AG10803 (cell line): ENCODE measurements around the gene SETD1A.

Source experiments
- DNase-seq: peaks from one replicate; pipeline ENCODE4 v3.0.0; 2010; ENCODE audit warnings: low read depth
- H3K4me3 ChIP-seq: 2 replicates; pipeline ENCODE4 v1.5.1; 2011; ENCODE audit warnings: mild to moderate bottlenecking, low read length, control low read depth
- TF ChIP-seq, protein P1 (sequence below): conservative IDR thresholded peaks from 2 replicates; pipeline ENCODE4 v1.5.1; 2011; ENCODE audit warnings: mild to moderate bottlenecking, low read length, control low read depth, inconsistent platforms

The SETD1A gene

DNA sequence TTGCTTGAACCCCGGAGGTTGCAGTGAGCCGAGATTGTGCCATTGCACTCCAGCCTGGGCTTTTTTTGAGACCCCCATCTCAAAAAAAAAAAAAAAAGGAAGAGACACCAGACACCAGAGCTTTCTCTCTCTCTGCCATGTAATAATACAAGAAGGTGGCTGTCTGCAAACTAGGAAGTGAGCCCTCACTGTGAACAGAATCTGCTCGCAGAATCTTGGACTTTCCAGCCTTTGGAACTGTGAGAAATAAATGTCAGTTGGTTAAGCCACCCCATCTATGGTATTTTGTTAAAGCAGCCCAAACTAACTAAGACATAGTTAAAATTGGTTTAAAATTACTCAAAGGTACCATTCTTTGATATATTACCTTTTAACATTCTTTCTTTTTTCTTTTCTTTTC lies 63.0 kb downstream of the SETD1A start:
- TF ChIP-seq, protein P1, sequence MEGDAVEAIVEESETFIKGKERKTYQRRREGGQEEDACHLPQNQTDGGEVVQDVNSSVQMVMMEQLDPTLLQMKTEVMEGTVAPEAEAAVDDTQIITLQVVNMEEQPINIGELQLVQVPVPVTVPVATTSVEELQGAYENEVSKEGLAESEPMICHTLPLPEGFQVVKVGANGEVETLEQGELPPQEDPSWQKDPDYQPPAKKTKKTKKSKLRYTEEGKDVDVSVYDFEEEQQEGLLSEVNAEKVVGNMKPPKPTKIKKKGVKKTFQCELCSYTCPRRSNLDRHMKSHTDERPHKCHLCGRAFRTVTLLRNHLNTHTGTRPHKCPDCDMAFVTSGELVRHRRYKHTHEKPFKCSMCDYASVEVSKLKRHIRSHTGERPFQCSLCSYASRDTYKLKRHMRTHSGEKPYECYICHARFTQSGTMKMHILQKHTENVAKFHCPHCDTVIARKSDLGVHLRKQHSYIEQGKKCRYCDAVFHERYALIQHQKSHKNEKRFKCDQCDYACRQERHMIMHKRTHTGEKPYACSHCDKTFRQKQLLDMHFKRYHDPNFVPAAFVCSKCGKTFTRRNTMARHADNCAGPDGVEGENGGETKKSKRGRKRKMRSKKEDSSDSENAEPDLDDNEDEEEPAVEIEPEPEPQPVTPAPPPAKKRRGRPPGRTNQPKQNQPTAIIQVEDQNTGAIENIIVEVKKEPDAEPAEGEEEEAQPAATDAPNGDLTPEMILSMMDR: no peak
- H3K4me3 ChIP-seq: no peak overlapping the region
- DNase-seq: no peak

DNA sequence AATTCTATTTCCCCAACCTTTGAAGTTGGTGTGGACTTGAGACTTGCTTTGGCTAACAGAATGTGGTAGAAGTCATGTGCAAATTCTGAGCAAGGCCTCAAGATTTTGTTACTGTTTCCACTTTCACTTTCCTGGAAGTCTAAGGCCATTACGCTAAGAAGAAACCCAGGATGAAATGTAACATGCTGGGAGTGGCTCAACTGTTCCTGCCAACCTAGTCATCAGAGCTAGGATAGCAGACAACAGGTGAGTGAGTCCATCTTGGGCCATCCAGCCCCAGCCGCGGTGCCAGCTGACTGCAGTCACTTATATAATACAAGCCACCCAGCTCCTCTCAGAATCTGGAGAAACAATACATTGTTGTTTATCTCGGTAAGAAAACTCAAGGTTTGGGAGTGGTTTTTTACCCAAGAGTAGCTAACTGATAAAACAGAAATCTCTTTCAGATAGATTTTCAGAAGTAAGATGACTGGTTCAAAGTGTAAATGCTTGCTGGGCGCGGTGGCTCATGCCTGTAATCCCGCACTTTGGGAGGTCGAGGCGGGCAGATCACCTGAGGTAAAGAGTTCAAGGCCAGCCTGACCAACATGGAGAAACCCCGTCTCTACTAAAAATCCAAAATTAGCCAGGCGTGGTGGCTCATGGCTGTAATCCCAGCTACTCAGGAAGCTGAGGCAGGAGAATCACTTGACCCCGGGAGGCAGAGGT lies 65.1 kb downstream of the SETD1A start:
- TF ChIP-seq, protein P1: no peak
- no peak overlapping the region for H3K4me3 ChIP-seq
- DNase-seq: no peak

DNA sequence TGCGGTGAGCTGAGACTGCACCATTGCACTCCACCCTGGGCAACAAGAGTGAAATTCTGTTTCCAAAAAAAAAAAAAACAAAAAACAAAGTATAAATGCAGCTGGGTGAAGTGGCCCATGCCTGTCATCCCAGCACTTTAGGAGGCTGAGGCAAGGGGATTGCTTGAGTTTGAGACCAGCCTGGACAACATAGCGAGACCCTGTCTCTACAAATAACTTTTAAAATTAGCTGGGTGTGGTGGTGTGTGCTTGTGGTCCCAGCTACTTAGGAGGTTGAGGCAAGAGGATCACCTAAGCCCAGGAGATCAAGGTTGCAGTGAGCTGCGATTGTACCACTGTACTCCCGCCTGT lies 65.7 kb downstream of the SETD1A start:
- no peak for DNase-seq
- TF ChIP-seq, protein P1: no peak
- H3K4me3 ChIP-seq: no peak overlapping the region

DNA sequence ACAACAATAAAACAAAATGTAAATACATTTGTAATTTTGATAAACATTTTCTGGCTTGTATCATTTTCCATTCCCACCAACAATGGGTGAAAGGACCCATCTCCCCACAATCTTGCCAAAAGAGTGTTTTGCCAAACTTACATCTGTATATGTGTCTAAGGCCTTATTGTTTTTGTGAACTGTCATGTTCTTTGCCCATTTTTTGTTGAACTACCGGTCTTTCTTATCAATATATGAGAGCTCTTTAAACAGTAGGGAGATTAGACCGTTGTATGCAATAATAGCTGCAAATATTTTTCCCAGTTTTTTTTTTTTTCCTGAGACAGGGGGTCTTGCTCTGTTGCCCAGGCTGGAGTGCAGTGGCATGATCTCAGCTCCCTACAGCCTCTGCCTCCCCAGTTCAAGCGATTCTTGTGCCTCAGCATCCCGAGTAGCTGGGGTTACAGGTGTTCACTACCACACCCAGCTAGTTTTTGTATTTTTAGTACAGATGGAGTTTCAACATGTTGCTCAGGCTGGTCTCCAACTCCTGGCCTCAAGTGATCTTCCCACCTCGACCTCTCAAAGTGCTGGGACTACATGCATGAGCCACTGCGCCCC lies 66.2 kb downstream of the SETD1A start:
- TF ChIP-seq, protein P1: no peak
- H3K4me3 ChIP-seq: no peak overlapping the region
- no peak for DNase-seq

DNA sequence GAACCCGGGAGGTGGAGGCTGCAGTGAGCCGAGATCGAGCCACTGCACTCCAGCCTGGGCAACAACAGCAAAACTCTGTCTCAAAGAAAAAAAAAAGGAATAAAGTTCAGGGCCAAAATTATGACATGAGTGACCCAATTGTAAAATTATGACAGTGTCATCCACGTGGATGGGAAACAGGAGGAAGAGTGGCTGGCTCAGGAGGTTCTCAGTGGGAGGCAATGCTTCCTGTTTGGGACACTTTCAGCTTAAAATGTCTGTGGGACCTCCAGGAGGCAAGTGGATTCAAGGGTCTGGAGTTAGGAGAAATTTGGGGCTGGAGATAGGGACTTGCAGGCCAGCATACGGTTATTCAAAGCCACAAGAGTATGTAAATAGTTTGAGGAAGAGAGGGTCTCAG lies 67.8 kb downstream of the SETD1A start:
- no peak for DNase-seq
- H3K4me3 ChIP-seq: no peak overlapping the region
- TF ChIP-seq, protein P1: no peak

DNA sequence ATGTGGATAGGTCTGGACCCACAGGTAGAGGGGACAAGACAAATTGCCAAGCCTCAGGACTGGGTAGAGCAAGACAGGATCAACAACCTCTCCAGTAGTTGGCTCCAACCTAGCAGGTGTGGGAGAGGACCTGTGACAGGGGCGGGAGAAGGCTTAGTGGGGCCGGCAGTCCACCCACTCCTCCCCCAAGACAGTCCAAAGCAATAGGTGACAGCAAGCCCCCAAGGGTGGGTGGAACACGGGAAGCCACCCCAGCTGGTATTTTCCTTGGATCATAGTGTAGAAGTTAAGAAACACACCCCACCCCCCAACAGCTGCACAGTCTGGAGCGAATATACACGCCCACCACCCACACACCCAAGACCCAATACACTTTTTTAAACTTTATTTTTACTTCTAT lies 71.7 kb downstream of the SETD1A start:
- TF ChIP-seq, protein P1: no peak
- DNase-seq: no peak

DNA sequence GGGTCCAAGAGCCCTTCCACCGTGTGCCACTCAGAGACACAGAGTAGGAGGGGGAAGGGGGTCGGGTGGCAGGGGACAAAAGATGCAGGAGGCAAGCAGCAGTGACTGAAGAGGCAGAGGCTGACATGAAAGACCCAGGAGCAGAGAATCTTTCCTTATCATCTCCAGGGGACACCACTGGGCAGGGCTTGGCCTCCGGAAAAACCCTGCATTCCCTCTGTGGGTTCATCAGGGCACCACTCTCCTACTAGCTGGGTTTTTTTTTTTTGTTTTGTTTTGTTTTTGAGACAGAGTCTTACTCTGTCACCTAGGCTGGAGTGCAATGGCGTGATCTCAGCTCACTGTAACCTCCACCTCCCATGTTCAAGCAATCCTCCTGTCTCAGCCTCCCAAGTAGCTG lies 73.7 kb downstream of the SETD1A start:
- H3K4me3 ChIP-seq: no peak overlapping the region
- TF ChIP-seq, protein P1: no peak
- no peak for DNase-seq

More for the DNA sequence above, 71.7 kb downstream of the SETD1A start:
- no peak overlapping the region for H3K4me3 ChIP-seq
